H9 (cell line): ENCODE results near the gene ZNF92. TPM values are rescaled to one million over a fixed set of nuclear protein-coding genes. Genes with fewer than 3 reads are reported as not detected.

Experiments used
- DNase-seq: peaks from one replicate; pipeline ENCODE4 v3.0.0-alpha.2; 2017
- H2AFZ ChIP-seq: one replicate; pipeline ENCODE4 v1.6.1; 2013; ENCODE audit warnings: mild to moderate bottlenecking, low read length, control low read depth, moderate library complexity
- H2AK5ac ChIP-seq: 2 replicates; pipeline ENCODE4 v1.6.1; 2013; ENCODE audit warnings: low read length, control low read depth, mixed read lengths; ENCODE audit not compliant: insufficient read length
- H2BK120ac ChIP-seq: one replicate; pipeline ENCODE4 v1.6.1; 2013; ENCODE audit warnings: low read depth, mild to moderate bottlenecking, low read length, control low read depth, inconsistent platforms; ENCODE audit not compliant: poor library complexity, severe bottlenecking
- H2BK12ac ChIP-seq: 2 replicates; pipeline ENCODE4 v1.6.1; 2013; ENCODE audit warnings: low read length, control low read depth, mixed read lengths, low read depth; ENCODE audit not compliant: insufficient read length
- H2BK15ac ChIP-seq: 2 replicates; pipeline ENCODE4 v1.6.1; 2013; ENCODE audit warnings: low read depth, low read length, control low read depth
- H2BK20ac ChIP-seq: one replicate; pipeline ENCODE4 v1.6.1; 2013; ENCODE audit warnings: low read depth, mild to moderate bottlenecking, low read length, control low read depth, inconsistent platforms; ENCODE audit not compliant: poor library complexity, severe bottlenecking
- H2BK5ac ChIP-seq: 2 replicates; pipeline ENCODE4 v1.6.1; 2013; ENCODE audit warnings: low read length, control low read depth, mixed read lengths; ENCODE audit not compliant: insufficient read length
- H3K14ac ChIP-seq: 2 replicates; pipeline ENCODE4 v1.6.1; 2013; ENCODE audit warnings: low read length, control low read depth; ENCODE audit not compliant: insufficient read depth
- H3K18ac ChIP-seq: 2 replicates; pipeline ENCODE4 v1.6.1; 2013; ENCODE audit warnings: low read depth, mild to moderate bottlenecking, mixed read lengths, low read length, control low read depth; ENCODE audit not compliant: insufficient read length
- H3K23ac ChIP-seq: 2 replicates; pipeline ENCODE4 v1.6.1; 2013; ENCODE audit warnings: low read length, control low read depth, mixed read lengths, low read depth; ENCODE audit not compliant: insufficient read length
- H3K23me2 ChIP-seq: 2 replicates; pipeline ENCODE4 v1.6.1; 2013; ENCODE audit warnings: low read depth, mild to moderate bottlenecking, mixed read lengths, low read length, control low read depth; ENCODE audit not compliant: insufficient read length, poor library complexity, severe bottlenecking
- H3K27ac ChIP-seq: 2 replicates; pipeline ENCODE4 v1.5.1; 2013; ENCODE audit warnings: low read length, control low read depth, mixed read lengths, low read depth; ENCODE audit not compliant: insufficient read length
- H3K27me3 ChIP-seq: 2 replicates; pipeline ENCODE4 v1.6.1; 2013; ENCODE audit warnings: low read length, control low read depth, inconsistent platforms; ENCODE audit not compliant: insufficient read depth
- H3K4ac ChIP-seq: 2 replicates; pipeline ENCODE4 v1.6.1; 2013; ENCODE audit warnings: low read depth, mild to moderate bottlenecking, control low read depth, inconsistent platforms, low read length, moderate library complexity
- H3K4me1 ChIP-seq: 2 replicates; pipeline ENCODE4 v1.6.1; 2013; ENCODE audit warnings: low read length, control low read depth, inconsistent platforms; ENCODE audit not compliant: insufficient read depth
- H3K4me2 ChIP-seq: 2 replicates; pipeline ENCODE4 v1.6.1; 2013; ENCODE audit warnings: low read length, control low read depth, mixed read lengths; ENCODE audit not compliant: insufficient read length, insufficient read depth
- H3K56ac ChIP-seq: 2 replicates; pipeline ENCODE4 v1.6.1; 2013; ENCODE audit warnings: low read depth, mild to moderate bottlenecking, mixed read lengths, low read length, control low read depth; ENCODE audit not compliant: insufficient read length
- H3K79me1 ChIP-seq: 2 replicates; pipeline ENCODE4 v1.6.1; 2013; ENCODE audit warnings: low read depth, mild to moderate bottlenecking, moderate library complexity, low read length, control low read depth, inconsistent platforms; ENCODE audit not compliant: insufficient read depth, poor library complexity, severe bottlenecking
- H3K79me2 ChIP-seq: 2 replicates; pipeline ENCODE4 v1.6.1; 2013; ENCODE audit warnings: low read length, control low read depth, inconsistent platforms; ENCODE audit not compliant: insufficient read depth
- H3K9ac ChIP-seq: 2 replicates; pipeline ENCODE4 v1.6.1; 2013; ENCODE audit warnings: low read length, control low read depth, mixed read lengths; ENCODE audit not compliant: insufficient read length; ENCODE audit errors: extremely low read depth
- H3K9me3 ChIP-seq: one replicate; pipeline ENCODE4 v1.6.1; 2013; ENCODE audit warnings: low read depth, low read length, inconsistent platforms; ENCODE audit not compliant: control insufficient read depth
- H3T11ph ChIP-seq: one replicate; pipeline ENCODE4 v1.6.1; 2013; ENCODE audit warnings: mild to moderate bottlenecking, low read length, control low read depth, inconsistent platforms
- H4K20me1 ChIP-seq: one replicate; pipeline ENCODE4 v1.6.1; 2013; ENCODE audit not compliant: control insufficient read depth, insufficient read length, insufficient read depth
- H4K5ac ChIP-seq: 2 replicates; pipeline ENCODE4 v1.6.1; 2013; ENCODE audit warnings: low read depth, mild to moderate bottlenecking, mixed read lengths, low read length, control low read depth; ENCODE audit not compliant: insufficient read length
- H4K8ac ChIP-seq: replicated peaks from 2 replicates; pipeline ENCODE4 v1.6.1; 2013; ENCODE audit warnings: low read length, control low read depth, mixed read lengths, low read depth; ENCODE audit not compliant: insufficient read length
- H4K91ac ChIP-seq: 2 replicates; pipeline ENCODE4 v1.6.1; 2013; ENCODE audit warnings: low read depth, mild to moderate bottlenecking, moderate library complexity, mixed read lengths, low read length, control low read depth; ENCODE audit not compliant: insufficient read length
- H3K27ac Mint-ChIP-seq, 3 experiments: 2 replicates in 2 of 3; 3 replicates in 1 of 3; pipeline ENCODE4 v1.8.0; 2020 to 2021; ENCODE audit warnings: mixed read lengths in 3 of 3, mild to moderate bottlenecking in 1 of 3, moderate library complexity in 1 of 3
- H3K27me3 Mint-ChIP-seq: 2 replicates; pipeline ENCODE4 v1.8.0; 2021; ENCODE audit warnings: low read depth, mild to moderate bottlenecking, moderate library complexity, mixed read lengths
- H3K36me3 Mint-ChIP-seq, 3 experiments: 2 replicates in 2 of 3; 3 replicates in 1 of 3; pipeline ENCODE4 v1.8.0; 2020 to 2021; ENCODE audit warnings: low read depth in 3 of 3, mixed read lengths in 3 of 3; ENCODE audit not compliant: insufficient read depth in 1 of 3
- H3K4me1 Mint-ChIP-seq, 2 experiments: 2 replicates each; pipeline ENCODE4 v1.8.0; 2020; ENCODE audit warnings: mixed read lengths in 2 of 2
- H3K4me3 Mint-ChIP-seq, 2 experiments: 2 replicates in 1 of 2; 3 replicates in 1 of 2; pipeline ENCODE4 v1.8.0; 2020 to 2021; ENCODE audit warnings: mild to moderate bottlenecking in 2 of 2, mixed read lengths in 2 of 2, moderate library complexity in 1 of 2
- H3K9me3 Mint-ChIP-seq, 2 experiments: 2 replicates in 1 of 2; 3 replicates in 1 of 2; pipeline ENCODE4 v1.8.0; 2020; ENCODE audit warnings: mild to moderate bottlenecking in 2 of 2, mixed read lengths in 2 of 2, moderate library complexity in 1 of 2
- WGBS: extraction: QIAGEN DNeasy Blood & Tissue Kit; methylation state at CpG from one replicate; pipeline ENCODE4 v1.1.7; 2013; ENCODE audit warnings: missing lambda C conversion rate, low lambda C conversion rate, mixed read lengths; ENCODE audit not compliant: insufficient read length; ENCODE audit errors: extremely low coverage; 5-methylcytosine and 5-hydroxymethylcytosine counted together
- total RNA-seq: library from RNA; stranded (reverse); gene quantifications from 2 replicates; pipeline ENCODE4 v1.2.1, GENCODE V29; 2021
- TF ChIP-seq, protein P1 (sequence below): fragments of 200-600 bp; sonication (generic); conservative IDR thresholded peaks from 3 replicates; pipeline ENCODE4 v1.8.0; 2021; ENCODE audit warnings: antibody characterized with exemption, mild to moderate bottlenecking

ZNF92 gene
- total RNA-seq, 1 experiment from 2014 or later = 32.4 TPM

- Mint-ChIP-seq H3K27me3 (no peaks in the 10 kb centered on the region; the same call in 1 of the 2 replicates), H3K36me3 (peaks cover under 1 to 12% (median 10%) of the 10 kb centered on the region in 3 experiments), H3K27ac (no peak overlapping the region), H3K9me3 (peaks cover 38 to 42% of the 10 kb centered on the region in 2 experiments), H3K4me1 (no peaks in the 10 kb centered on the region), H3K4me3 (no peak overlapping the region)
- Histone ChIP-seq H4K91ac (no peak overlapping the region), H3K79me2 (no peaks in the 10 kb centered on the region), H4K5ac (no peak overlapping the region), H3K4me2 (no peak overlapping the region), H3K56ac (no peak overlapping the region), H2BK5ac (no peak overlapping the region), H3K9ac (no peak overlapping the region), H3K23me2 (no peaks in the 10 kb centered on the region), H3K79me1 (no peaks in the 10 kb centered on the region), H2BK12ac (no peak overlapping the region), H3K14ac (no peak overlapping the region), H4K8ac (no peak overlapping the region), H3T11ph (no peak overlapping the region), H4K20me1 (no peaks in the 10 kb centered on the region), H3K4ac (no peak overlapping the region), H3K18ac (no peak overlapping the region), H3K27me3 (no peaks in the 10 kb centered on the region), H2AFZ (no peak overlapping the region), H3K23ac (no peak overlapping the region), H2AK5ac (no peak overlapping the region), H3K4me1 (no peaks in the 10 kb centered on the region), H3K9me3 (peaks cover 16% of the 10 kb centered on the region), H2BK15ac (no peak overlapping the region), H2BK20ac (no peak overlapping the region), H3K27ac (no peak overlapping the region), H2BK120ac (no peak overlapping the region)
- DNase-seq = no peak
- WGBS = no CpG with 5 or more reads among the region's 2 CpGs
- TF ChIP-seq, protein P1, sequence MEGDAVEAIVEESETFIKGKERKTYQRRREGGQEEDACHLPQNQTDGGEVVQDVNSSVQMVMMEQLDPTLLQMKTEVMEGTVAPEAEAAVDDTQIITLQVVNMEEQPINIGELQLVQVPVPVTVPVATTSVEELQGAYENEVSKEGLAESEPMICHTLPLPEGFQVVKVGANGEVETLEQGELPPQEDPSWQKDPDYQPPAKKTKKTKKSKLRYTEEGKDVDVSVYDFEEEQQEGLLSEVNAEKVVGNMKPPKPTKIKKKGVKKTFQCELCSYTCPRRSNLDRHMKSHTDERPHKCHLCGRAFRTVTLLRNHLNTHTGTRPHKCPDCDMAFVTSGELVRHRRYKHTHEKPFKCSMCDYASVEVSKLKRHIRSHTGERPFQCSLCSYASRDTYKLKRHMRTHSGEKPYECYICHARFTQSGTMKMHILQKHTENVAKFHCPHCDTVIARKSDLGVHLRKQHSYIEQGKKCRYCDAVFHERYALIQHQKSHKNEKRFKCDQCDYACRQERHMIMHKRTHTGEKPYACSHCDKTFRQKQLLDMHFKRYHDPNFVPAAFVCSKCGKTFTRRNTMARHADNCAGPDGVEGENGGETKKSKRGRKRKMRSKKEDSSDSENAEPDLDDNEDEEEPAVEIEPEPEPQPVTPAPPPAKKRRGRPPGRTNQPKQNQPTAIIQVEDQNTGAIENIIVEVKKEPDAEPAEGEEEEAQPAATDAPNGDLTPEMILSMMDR = no peak
Measured at GRCh38 chr7:65449505-65449852, 75.8 kb downstream of the ZNF92 start.
